Stimulated activated CD8-positive, alpha-beta memory T cell treated with anti-CD3 and anti-CD28 coated beads, Interleukin-15, amount 100 ng/mL, for 24 hours (primary cell): ENCODE measurements around the gene APBA3.

ENCODE experiments used
- DNase-seq: peaks from one replicate; pipeline ENCODE4 v3.0.0-alpha.2; 2020; ENCODE audit warnings: low read depth

APBA3 gene

DNA sequence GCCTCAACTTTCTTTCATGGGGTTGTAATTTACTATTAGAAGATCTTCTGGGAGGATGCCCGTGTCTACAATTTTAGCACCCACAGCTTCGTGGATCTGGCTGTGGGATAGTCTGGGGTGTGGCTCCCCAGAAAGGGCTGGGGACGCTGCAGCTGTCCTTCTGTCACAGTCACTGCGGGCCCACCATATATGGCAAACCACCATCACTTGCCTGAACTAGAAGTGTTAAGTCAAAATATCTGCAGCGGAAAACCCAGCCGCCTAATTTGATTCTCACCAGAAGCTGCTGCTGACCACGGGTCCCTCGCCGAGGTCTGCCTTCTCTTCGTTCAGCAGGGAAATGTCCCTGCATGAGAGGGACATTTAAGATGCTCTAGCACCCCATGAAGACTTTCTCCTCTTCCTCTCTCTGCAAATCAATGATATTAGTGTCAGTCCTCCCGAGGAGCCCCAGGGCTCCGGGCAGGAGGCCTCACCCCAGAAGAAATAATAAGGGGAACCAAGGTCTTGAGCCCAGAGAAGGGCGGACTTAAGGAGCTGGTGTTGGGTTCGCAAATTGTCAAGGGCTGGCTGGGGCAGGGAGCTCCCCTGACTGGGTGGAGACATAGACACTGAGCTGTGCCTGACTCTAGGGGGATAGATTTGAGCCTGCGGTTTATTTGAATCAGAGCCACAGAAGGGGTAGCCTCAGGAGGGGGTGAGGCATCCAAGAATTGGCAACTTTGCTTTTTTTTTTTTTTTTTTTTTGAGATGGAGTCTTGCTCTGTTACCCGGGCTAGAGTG lies 27.7 kb upstream of the APBA3 start:
- DNase-seq = no peak

DNA sequence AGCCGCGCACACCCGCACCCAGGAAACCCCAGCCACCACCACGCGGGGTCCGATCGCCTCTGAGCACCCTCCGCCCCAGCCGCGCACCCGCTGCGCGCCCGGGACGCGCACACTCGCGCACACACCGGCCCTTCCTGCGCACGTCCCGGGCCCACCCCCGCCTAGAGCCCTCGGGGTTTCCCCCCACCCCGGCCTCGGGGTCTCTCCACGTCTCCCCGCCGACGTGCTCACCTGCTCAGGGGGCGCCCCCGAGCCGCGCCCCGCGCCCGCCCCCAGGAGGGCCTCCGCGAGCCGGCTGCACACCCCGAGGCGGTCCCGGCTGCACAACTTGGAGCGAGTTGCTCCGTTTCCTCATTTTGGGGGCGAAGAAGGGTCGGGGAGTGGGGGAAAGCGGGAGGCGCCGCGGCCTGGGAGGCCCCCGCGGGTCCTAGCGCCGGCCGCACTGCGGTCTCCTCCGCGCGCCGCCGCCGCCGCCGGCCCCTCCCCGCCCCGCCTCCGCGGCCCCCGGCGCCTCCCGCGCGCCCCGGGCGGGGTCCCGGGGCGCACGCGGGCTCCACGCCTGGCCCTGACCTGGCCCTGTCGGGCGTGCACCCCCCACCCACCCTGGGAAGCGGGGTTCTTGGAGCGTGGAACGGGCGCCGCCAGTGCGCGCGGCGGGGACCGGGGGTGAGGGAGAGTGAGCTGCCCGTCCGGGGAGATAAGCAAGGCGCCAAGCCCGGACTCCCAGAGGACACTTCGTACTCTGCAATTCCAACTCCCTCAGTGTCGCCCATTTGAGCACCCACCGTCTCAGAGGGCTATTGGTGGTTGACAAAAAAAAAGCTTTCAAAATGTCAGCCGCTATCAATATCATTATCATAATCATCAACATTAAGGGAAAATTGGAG lies 24.7 kb upstream of the APBA3 start, which contains the start of gene MATK:
TSS of gene MATK (minus strand) at position 444 of the 887 bp plus-strand sequence. CDS start 1,246 bp downstream, outside the sequence.
- no peak for DNase-seq

DNA sequence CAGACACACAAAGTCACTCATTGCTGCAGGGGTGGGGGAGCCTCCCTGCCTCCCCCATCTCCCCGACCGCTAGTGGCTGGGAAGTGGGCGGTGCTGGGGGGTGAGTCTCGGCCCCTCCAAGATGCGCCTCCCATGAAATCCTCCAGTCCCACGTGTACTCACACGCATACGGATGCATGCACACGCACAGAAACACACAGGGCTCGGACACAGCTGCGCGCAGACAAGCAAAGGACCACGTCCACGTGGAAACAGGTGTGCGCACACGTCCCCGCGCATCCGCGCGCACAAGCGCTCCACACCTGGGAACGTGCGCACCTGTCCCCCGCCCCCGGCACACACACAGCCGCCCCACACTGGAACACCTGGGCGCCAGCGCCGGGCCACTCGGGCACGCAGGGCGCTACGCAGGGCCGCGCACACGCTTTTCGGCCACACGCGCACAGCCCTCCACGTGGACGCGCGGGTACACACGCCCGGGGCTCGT lies 24.0 kb upstream of the APBA3 start:
- no peak for DNase-seq

DNA sequence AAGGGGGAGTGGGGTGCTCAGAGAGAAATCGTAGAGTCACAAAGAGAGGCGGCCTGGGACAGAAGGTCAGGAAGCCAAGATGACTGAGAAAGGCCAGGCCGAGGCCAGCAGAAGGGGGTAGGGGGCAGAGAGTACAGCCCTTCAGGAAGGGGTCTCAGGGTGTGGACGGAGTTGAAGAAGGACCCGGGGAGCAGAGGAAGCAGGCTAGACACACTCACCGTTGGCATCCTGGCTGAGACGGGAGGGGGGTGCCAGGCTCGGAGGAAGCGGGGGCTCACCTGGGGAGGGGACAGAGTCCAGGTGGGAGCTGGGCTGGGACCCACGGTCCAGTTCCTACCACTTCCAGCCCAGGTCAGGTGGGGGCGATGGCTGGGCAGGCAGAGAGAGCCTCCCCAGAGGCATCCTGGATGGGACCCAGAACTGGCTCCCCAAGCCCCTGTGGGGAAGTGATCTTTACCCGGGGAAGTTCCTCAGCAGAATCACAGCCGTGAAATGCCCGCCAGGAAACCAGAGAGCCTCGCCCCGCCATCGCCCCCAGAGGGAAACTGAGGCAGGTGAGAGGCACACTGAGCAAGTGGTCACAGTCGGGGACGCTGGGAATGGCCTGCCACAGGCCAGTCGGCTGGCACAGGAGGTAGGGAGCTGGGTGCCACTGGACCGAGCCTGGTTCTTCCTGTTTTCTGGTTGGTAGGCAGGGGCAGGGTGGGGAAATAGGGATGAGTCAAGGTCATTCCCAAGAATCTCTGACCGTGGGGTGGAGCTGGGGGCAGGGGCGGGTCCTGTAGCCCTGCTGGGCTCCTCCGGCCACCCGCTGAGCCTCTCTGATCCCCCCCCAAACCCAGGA lies 23.3 kb upstream of the APBA3 start:
- DNase-seq = no peak

DNA sequence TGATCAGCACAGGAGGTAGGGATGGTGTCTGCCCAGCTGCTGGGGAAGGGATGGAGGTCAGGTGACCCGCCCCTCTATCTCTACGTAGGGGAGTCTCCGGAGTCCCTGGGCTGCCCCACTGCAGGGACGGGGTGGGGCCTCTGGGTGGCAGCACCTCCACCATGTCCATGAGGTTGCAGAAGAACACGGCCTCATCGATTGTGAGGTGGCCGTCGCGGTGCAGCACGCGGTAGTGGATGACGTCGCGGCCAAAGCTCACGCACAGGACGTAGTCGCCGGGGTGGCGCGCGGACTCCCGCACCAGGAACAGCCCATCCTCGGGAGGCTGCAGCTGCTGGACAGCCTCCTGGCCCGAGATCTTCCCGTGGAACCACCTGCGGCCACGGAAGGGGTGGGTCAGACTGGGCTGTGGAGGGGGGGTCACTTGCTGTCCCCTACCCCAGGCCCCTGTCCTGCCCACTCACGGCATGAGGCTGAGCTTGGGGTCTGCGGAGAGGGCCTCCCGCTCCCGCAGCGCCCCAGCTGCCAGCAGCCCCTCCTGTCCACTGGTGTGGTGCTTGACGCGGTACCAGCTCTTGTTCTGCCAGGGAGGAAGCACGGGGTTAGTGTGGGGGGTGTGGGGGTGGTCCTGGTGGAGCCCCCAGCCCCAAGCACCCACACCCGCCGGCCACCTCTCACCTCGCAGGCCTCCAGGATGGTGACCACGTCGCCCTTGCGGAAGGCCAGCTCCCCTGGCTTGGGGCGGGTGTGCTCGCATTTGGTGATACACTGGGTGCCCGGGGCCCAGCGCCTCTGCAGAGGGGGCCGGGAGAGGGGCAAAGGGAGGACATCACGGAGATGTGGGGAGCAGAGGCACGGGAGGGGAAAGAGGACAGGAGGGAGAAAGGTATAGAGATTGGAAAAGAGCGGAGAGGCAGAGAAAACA lies 22.4 kb upstream of the APBA3 start:
- DNase-seq = no peak

DNA sequence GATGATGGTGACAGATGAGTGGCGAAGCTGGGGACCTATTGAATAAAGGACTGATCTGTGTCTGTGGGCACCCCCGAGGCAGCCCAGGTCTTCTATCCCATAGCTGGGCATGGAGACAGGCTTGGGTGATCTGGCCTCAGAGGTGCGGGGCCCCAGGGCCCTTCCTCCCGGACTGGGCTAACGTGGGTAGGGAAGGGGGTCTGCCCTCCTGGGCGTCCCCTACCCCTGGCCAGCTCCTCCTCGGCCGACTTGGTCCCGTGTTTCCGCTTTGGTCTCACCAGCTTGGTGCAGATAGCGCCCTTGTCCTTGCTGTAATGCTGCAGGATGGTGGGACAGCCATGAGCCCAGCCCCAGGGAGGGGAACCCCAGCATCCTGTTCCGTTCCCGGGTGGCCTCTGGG lies 21.4 kb upstream of the APBA3 start:
- no peak for DNase-seq

DNA sequence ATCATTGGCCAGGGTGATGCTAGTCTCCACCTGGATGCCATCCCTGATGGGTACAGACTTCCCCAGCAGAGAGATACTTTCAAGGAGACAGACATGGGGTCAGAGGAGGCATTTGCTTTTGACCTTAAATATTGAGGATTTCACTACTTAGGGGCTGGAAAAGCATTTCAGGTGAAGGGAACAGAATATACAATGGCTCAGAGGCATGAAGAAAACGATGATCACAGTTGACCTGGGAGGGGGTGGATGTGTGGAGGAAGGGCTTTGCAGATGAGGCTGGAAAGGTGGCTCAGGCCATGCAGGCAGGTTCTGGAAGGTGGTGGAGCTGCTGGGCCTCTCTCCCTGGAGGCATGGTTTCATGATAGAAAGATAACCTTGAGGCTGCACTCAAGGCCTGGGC lies 20.8 kb upstream of the APBA3 start:
- DNase-seq = no peak

DNA sequence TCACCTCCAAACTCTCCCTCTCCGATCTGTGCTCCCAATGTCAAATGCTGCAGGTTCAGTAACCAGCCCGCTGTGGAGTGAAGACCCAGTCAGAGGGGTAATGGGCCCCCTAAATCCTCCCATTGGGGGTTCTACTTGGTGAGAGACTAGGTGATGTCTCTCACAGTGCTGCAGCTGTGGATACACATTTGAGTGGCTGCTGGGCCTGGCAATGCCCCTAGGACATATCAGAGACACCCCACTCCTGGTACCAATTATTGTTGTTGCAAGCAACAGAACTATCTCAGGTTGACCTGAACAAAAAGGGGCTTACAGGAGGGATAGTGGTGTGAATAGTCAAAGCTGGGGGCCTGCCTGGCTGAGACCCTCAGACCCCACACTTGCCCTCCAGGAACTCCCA lies 20.1 kb upstream of the APBA3 start:
- no peak for DNase-seq

DNA sequence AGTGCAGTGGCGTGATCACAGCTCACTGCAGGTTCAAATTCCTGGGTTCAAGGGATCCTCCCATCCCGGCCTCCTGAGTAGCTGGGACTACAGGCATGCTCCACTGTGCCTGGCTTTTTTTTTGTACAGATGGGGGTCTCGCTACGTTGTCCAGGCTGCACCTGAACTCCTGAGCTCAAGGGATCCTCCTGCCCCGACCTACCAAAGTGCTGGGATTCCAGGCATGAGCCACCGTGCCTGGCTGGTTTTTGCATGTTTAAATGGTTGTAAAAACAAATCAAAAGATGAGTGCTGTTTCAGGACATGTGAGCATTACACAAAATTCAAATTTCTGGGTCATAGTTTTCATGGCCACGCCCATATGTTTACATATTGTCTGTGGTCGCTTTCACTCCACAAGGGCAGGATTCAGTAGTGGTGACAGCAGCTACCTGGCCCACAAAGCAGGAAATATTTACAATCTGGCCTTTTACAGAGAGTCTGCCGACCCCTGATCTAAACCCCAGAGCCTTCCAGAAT lies 19.4 kb upstream of the APBA3 start:
- no peak for DNase-seq

DNA sequence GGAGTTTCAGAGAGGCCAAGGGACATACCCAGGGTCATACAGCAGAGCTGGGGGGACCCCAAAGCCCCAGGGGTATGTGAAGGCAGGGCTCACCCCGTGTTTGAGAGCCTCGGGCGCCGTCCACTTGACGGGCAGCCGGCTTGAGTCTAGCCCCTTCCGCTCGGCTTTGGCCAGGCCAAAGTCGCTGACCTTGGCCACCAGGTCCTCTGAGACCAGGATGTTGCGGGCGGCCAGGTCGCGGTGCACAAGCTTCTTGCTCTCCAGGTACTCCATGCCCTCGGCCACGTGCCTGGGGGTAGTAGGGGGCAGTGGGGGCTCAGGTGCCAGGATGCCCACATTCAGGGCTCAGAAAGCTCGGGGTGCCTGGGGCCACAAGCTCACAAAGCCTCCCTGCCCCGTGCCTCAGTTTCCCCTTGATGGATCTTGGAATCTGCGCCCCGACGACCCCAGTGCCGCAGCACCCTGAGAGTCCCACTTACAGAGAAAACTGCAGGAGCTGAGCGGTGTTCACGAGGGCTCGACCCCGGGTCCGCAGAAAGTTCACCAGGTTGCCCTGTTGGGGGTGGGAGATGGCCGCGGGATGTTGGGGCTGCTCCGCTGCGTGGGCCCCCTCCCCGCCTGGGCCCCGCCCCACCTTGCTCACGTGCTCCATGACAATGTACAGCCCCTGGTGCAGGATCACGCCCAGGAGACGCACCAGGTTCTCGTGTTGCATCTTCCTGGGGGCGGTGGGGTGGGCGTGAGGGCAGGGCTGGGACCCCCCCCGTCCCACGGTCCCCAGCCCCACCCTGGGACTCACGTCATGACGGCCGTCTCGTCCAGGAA lies 17.6 kb upstream of the APBA3 start:
- no peak for DNase-seq

DNA sequence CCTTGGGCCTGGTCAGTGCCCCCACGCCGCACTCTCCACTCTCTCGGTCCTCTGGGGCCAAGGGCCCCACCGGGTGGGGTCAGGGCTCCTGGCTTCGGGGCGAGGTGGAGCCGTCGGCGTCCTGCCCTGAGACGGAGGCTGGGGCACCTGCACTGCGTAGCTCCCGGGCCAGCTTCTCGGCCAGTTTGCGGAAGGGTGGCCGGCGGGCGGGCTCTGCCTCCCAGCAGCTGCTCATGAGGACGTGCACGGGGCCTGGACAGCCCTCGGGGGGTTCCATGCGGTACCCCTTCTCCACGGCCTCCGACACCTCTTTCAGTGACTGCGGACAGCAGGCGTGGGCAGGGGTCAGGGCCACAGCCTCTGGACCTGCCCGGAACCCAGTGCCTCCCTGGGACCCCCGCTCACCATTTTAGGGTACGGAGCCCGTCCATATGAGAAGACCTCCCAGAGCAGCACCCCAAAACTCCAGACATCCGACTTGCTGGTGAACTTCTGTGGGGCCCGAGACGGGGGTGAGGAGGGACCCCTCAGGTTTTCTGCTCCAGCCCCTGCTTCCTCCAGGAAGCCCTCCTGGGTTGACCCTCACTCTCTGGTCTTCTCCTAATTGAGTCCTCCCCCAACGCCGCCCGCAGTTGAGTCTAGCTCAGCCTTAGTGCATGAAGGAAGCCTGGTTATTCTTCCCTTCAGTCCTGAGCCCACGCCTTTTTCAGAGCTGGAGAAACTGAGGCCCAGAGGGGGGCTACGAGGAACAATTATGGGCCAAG lies 16.8 kb upstream of the APBA3 start:
- no peak for DNase-seq

DNA sequence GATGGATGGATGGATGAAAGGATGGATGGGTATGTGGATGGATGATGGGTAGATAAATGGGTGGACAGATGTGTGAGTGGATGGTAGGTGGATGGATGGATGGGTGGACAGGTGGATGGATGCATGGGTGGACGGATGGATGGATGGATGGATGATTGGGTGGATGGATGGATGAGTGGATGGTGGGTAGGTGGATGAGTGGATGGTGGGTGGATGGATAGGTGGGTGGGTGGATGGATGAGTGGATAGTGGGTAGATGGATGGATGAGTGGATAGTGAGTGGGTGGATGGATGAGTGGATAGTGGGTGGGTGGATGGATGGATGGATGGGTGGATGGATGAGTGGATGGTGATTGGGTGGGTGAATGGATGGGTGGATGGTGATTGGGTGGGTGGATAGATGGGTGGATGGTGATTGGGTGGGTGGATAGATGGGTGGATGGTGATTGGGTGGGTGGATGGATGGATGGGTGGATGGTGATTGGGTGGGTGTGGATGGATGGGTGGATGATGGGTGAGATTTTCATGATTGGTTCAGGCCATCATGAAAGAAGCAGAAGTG lies 15.1 kb upstream of the APBA3 start:
- DNase-seq = no peak

DNA sequence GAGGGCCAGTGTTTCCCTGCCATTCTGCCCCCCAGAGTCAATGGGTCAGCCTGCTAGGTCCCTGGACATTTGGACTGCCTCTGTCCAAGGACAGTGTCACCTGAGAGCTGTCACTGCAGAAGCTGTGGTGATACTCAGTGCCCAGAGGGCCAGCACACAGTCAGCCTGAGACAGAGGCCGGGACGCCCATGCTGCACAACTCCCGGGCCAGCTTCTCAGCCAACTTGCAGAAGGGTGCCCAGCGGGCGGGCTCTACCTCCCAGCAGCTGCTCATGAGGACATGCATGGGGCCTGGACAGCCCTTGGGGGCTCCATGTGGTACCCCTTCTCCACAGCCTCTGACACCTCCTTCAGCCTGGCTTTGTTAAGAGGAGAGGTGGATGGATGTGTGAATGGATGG lies 14.3 kb upstream of the APBA3 start:
- DNase-seq = no peak

DNA sequence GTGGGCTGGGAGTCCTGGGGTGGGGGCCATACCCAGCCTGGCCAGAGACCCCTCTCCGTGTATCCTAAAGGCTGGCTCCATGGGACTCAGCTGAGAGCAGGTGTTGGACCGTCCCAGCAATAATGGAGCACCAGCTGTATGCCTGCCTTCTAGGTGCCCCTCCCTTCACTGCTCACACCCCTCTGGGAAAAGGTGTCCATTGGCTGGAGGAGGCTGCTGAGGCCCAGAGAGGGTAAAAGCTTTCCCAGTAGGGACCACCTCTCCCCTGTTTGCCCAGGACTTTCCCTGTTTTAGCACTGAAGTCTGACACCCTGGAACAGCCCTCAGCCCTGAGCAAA lies 13.9 kb upstream of the APBA3 start:
- no peak for DNase-seq

DNA sequence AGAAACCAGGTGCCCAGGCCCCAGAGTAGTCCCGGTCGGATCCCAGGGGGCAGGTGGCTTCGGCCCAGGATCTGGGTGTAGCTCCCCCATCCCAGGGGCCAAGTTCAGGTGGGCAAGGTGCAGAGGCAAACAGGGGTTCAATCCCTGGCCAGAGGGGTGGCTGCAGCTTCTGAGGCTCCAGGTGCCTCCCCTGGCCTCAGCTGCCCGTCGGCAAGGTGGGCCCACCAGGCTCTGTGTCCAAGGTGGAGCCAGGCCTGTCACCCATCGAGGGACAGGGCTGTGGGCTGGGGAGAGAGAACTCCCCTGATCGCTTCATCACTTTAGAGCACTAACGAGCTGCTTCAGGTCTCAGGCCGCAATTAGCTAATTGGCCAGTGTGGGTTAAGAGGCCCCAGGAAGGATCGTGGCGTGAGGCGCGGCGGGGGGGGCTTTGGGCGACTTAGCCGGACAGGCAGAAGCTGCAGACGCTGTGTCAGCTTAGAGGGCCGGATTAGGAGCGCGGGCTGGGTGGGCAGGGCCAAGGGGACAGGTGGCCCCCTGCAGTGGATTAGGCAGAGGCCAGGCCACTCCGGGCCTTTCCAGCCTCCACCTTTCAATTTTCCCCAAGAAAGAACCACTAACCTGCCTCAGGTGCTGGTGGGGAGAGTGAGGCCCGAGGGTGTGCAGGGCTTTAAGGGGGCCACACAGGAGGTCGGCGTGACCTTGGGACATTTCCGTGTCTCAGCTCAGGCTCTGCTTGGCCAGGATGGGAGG lies 13.3 kb upstream of the APBA3 start:
- no peak for DNase-seq

DNA sequence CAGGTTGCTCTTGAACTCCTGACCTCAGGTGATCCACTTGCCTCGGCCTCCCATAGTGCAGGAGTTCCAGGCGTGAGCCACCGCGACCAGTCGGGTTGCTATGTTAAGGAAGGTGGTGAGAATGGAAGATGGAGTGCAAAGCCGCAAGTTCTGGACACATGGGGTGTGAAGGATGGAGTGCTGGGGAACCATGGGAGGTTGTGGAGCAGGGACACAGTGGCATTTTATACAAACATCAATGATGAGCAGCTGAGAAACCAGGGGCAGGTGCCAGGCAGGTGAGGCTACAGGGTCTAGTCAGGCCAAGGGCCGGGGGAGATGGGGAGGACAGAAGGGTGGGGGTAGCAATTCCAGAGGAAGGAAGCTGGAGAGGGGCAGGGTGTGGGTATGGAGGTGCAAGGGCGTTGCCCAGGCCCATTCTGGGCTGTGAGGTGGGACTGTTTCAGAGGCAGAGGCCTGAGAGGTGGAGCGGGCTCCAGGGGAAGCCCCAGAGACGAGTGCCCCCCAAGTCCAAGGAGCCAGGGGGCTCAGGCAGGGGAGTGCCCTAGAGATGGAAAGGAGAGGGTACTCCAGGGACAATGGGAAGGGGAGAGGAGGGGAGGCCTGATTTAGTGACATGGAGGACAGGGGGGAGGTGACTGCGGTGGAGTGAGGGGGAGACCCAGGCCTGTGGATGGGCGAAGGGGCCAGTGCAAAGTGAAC lies 12.5 kb upstream of the APBA3 start:
- DNase-seq = no peak

DNA sequence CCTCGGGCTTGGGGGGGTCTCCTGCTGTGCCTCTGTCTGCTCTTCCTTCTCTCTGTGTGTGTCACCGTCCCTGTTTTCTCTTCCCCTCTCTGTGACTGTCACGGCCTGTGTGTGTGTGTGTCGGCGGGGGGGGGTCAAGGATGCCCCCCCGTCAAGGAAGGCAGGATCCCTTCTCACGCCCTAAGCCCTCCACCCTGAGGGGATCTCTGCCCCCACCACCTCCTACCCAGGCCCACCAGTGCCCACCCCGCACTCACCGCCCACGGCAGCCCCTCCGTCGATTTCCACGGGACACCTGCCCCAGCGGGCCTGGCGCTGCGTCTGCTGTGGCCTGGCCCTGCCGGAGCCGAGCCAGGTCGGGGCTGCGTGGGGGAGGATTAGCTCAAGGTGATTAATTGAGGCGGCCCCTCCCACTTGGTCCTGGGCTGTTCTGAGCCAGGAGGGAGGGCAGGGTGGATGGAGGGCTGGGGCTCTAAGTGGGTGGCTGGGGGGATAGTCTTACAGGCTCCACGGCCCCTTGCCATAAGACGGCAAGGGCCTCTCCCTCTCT lies 10.5 kb upstream of the APBA3 start, which contains the start of gene RAX2:
TSS of gene RAX2 (minus strand) at position 323 of the 550 bp plus-strand sequence. CDS start 486 bp downstream, outside the sequence.
- no peak for DNase-seq
